ENCODE data around the gene WDR38. TPM values are rescaled to one million over a fixed set of nuclear protein-coding genes. Genes with fewer than 3 reads are reported as not detected.
"Not testable (repeated sequence)": the region's sequence is repeated elsewhere in the genome, so short reads cannot be mapped to it uniquely, and the experiment has no call there.

Gene WDR38
- total RNA-seq, 1 experiment from 2014 or later, result not detected

- DNase-seq (ENCODE audit: low spot score), result no peak
- in situ Hi-C loops (cut with HindIII; ENCODE audit: low sequenced_read_pairs), result no loop called here
Measured at GRCh38 chr9:124830593-124830992, 22.7 kb upstream of the WDR38 start.

DNA sequence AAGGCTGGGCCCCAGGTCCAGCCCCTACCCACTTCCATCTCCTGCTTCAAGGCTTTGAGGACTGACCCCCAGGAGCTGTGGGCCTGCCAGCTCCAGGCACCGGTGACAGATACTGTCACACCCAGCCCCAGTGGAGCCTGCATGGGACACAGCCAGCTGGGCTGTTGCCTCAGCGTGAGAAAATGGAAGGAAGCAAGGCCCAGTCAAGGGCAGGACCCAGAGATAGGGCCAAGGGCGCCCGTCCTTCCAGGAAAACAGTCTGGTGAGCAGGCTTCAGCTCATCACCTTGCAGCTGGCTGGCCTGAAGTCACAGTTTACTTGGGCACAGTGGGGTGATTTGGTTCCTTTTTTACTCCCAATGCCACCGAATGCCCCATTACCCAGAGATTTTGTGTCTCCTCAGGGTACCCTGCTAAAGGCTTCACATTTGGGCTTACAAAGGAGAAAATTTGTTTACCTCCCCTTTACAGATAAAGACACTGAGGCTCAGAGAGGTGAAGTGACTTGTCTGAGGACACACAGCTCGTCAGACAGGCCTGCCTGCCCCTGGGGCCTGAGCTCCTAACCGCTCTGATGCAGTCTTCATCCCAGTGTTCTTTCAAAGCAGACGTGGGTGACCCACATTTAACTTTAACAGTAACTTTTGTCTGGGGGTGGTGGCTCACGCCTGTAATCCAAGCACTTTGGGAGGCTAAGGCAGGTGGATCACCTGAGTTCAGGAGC is 21.5 kb upstream of the WDR38 start:
- DNase-seq (ENCODE audit: low spot score), result no peak
- in situ Hi-C loops (cut with HindIII; ENCODE audit: low sequenced_read_pairs), result no loop called here

DNA sequence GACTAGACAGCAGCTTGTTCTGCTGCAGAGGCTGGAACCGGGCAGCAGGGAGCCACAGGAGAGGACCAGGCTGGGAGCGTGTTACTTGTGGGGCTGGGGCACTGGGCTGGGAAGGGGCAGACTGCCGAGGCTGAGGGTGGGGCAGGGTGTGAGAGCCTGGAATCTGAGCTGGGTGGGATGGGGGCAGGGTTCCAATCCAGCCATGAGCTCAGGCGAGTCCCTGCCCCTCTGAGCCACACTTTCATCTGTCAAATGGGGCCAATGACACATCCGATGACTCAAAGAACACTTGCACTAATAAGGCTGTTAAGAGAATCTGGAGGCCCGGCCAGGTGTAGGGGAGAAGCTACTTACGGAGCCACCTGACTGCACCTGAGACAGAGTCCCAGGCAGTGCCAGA is 18.7 kb upstream of the WDR38 start:
- in situ Hi-C loops (cut with HindIII; ENCODE audit: low sequenced_read_pairs), result no loop called here
- DNase-seq (ENCODE audit: low spot score), result no peak

- in situ Hi-C loops (cut with HindIII; ENCODE audit: low sequenced_read_pairs), result no loop called here
- no peak for DNase-seq (ENCODE audit: low spot score)
Measured at GRCh38 chr9:124835026-124835557, 18.2 kb upstream of the WDR38 start.

GRCh38 chr9:124838132-124838531 is 15.1 kb upstream of the WDR38 start:
- DNase-seq (ENCODE audit: low spot score); in situ Hi-C loops (cut with HindIII; ENCODE audit: low sequenced_read_pairs): not testable (repeated sequence)

DNA sequence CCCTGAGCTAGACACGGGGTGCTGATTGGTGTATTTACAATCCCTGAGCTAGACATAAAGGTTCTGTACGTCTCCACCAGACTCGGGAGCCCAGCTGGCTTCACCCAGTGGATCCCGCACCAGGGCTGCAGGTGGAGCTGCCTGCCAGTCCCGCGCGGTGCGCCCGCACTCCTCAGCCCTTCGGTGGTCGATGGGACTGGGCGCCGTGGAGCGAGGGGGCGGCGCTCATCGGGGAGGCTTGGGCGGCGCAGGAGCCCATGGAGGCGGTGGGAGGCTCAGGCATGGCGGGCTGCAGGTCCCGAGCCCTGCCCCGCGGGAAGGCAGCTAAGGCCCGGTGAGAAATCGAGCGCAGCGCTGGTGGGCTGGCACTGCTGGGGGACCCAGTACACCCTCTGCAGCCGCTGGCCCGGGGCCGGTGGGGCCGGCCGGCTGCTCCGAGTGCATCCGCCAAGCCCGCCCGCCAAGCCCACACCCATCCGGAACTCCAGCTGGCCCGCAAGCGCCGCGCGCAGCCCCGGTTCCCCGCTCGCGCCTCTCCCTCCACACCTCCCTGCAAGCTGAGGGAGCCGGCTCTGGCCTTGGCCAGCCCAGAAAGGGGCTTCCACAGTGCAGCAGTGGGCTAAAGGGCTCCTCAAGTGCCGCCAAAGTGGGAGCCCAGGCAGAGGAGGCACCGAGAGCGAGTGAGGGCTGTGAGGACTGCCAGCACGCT is 14.5 kb upstream of the WDR38 start:
- DNase-seq (ENCODE audit: low spot score); in situ Hi-C loops (cut with HindIII; ENCODE audit: low sequenced_read_pairs): not testable (repeated sequence)

DNA sequence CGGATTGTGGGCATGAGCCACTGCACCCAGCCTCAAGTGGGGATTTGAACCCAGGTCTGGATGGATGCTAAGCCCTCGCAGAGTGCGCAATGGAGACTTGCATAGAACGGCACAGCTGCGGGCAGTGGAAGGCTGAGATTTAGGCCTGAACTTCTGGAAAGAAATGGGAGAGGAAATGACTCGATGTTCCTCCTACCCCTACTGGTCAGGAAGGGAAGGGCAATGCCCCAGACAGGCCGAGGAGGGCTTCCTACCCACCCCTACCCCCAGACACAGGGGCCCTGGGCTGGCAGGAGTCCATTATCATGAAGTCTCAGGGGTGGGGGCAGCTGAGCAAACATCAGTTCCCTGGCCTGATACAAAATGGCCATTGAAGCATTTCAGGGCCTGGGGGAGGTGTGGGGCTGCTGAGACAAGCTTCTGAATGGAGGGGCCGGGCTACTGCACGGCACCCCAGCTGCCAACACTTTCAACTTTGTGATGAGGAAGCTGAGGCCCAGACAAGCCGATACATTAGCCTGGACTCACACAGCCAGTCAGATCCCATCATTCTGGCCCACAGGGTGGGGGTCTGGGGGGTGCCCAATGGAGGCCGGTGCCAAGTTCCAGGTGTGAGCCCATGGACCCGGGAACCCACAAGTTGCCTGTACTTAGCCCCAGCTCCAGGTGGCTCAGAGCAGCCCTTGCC is 13.5 kb upstream of the WDR38 start:
- no peak for DNase-seq (ENCODE audit: low spot score)
- in situ Hi-C loops (cut with HindIII; ENCODE audit: low sequenced_read_pairs), result no loop called here

DNA sequence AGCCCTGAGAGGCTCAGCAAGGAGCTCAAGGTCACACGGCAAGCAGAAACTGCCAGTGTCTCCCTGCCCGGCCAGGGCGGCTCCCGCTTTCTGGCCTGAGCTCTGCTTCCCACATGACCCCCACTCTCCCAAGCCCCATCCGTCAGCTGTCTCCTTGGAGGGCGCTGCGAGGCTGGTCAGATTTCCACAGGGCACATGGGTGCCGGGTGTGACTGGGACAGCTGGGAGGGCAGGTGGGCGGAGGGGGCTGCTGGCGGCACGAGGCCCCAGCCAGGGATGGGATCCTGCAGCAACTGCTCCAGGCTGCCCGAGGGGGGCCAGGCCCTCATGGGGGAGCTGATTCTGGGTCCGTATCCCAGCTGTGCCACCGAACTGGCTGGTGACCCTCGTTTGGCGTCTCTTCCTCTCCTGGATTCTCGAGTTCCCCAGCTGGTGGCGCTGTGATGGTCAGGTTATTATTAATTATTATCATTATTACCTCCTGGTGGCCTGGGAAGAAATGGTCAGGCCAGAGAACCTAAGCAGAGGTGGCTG is 12.9 kb upstream of the WDR38 start:
- DNase-seq (ENCODE audit: low spot score), result no peak
- in situ Hi-C loops (cut with HindIII; ENCODE audit: low sequenced_read_pairs), result no loop called here

GRCh38 chr9:124841075-124841821 is 12.0 kb upstream of the WDR38 start:
- no peak for DNase-seq (ENCODE audit: low spot score)
- in situ Hi-C loops (cut with HindIII; ENCODE audit: low sequenced_read_pairs), result no loop called here

DNA sequence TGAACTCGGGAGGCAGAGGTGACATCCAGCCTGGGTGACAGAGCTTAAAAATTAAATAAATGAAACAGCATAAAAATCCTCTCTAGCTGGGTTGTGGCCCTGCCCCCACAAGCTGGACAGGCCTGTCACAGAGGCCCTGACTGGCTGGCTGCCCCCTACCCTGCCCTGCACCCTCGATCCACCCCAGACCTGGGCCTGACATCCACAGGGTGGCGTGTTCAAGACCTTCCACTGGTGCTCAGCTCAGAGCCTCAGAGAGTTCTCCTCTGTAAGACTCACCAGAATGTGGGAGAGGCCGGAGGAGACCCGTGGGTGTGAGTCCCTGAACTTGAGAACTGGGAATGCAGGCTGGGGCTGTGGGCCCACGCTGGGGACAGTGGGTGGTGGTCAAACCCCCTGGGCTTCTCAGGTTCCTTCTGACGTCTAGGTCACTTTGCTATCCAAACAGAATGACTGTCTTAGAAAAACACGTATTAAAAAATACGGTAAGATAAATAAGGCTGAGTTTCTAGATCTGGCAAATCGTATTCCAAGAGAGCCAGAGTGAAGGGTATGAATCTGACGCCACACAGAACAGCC is 9.7 kb upstream of the WDR38 start:
- in situ Hi-C loops (cut with HindIII; ENCODE audit: low sequenced_read_pairs), result no loop called here
- no peak for DNase-seq (ENCODE audit: low spot score)

- in situ Hi-C loops (cut with HindIII; ENCODE audit: low sequenced_read_pairs), result no loop called here
- no peak for DNase-seq (ENCODE audit: low spot score)
Measured at GRCh38 chr9:124844291-124844690, 9.0 kb upstream of the WDR38 start.

- DNase-seq (ENCODE audit: low spot score); in situ Hi-C loops (cut with HindIII; ENCODE audit: low sequenced_read_pairs): not testable (repeated sequence)
Measured at GRCh38 chr9:124846467-124846866, 6.8 kb upstream of the WDR38 start.

GRCh38 chr9:124846969-124847368 is 6.3 kb upstream of the WDR38 start:
- in situ Hi-C loops (cut with HindIII; ENCODE audit: low sequenced_read_pairs), result no loop called here
- DNase-seq (ENCODE audit: low spot score), result no peak

- DNase-seq (ENCODE audit: low spot score), result no peak
- in situ Hi-C loops (cut with HindIII; ENCODE audit: low sequenced_read_pairs), result no loop called here
Measured at GRCh38 chr9:124849801-124850200, 3.5 kb upstream of the WDR38 start.

DNA sequence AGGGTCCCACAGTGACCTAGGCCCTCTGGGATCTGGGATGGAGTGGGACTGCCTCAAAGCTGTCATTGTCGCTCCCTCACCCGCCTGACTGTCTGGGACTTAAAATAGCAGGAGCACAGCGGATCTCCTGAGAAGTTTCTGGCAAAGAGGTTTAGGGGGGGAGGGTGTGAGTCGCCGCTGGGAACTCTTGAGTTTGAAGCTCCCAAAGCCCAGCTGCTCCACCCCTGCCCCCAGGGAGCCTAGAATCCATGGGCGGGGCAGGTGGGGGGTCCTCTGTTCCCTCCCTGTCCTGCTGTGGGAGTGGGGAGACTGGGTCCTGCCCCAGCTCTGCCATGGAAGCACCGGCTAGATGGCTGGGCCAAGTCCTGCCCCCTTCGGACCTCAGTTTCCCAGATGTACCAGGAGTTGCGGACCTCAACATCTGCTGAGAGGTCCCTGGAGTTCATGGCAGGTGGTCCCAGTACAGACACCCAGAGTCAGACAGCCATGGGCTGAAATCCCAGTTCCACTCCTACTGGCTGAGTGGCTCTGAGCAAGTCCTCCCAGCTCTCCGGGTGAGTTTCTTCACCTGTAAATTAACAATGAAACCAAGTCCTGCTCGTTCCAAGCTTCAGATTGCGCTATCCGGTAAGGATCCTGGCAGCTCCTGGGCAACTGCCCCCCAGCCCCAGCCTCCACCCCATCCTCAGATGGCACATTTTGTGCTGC is 985 bp upstream of the WDR38 start:
- in situ Hi-C loops (cut with HindIII; ENCODE audit: low sequenced_read_pairs), result no loop called here
- no peak for DNase-seq (ENCODE audit: low spot score)

DNA sequence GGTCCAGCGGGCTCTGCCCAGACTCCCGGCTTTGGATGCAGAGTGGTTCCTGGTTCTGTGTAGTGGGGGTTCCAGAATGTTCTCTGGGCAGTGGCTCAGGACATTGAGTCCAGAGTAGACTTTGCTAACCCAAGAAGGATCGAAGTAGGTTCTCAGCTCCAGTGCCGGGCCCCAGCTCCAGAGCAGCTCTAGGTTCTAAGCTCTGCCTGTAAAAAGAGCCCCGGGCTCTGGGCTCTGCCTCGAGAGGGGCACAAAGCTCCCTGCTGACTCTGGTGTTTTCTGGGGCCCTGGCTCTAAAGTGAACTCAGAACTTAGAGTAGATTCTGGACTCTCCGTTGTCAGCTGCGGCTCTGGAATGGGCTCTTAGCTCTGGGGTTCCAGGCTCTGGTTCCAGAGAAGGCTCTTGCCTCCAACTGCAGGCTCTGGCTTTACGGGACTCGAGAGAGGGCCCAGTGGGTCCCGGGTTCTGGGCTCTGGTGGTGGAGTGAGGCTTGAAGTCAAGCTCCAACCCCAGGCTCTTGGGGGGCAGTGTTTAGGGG is 414 bp downstream of the WDR38 start:
- DNase-seq (ENCODE audit: low spot score), result no peak
- in situ Hi-C loops (cut with HindIII; ENCODE audit: low sequenced_read_pairs), result no loop called here

DNA sequence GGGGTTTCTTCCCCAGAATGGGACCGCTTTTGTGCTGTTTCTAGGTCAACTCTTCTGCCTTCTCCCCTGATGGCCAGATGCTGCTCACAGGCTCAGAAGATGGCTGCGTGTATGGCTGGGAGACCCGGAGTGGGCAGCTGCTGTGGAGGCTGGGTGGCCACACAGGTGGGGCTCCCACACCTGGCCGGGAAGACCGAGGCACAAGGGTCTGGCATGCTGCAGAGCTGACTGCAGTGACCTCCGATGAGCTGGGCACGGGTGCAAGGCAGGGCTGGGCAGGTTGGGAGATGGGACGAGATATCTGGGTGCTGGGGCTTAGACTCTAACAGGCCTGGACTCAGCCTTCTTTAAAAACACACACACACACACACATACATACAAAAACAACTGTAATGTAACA is 901 bp downstream of the WDR38 start:
- no peak for DNase-seq (ENCODE audit: low spot score)
- in situ Hi-C loops (cut with HindIII; ENCODE audit: low sequenced_read_pairs), result no loop called here

DNA sequence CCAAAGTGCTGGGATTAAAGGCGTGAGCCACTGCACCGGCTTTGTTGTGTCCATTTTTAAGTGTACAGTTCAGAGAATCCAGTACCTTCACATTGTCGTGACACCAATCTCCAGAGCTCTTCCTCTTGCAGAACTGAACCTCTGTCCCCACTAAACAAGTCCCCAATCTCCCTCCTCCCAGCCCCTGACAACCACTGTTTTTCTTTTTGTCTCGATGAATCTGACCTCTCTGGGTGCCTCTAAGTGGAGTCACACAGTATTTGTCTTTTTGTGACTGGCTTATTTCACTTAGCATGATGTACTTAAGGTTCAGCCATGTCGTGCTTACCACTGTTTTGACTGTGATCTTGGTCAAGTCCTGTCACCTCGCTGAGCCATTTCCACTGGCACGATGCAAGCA is 1.6 kb downstream of the WDR38 start:
- in situ Hi-C loops (cut with HindIII; ENCODE audit: low sequenced_read_pairs), result no loop called here
- no peak for DNase-seq (ENCODE audit: low spot score)

Measured in G401 (cell line).